DND-41 (cell line): ENCODE measurements around the gene MS4A8.

Experiments used
- ATAC-seq: fragments of 200-7000 bp; cut with Tn5 transposase; 3 replicates; pipeline ENCODE4 v1.9.1; 2021; ENCODE audit warnings: low read depth; ENCODE audit not compliant: insufficient read depth
- DNase-seq: peaks from one replicate; pipeline ENCODE4 v3.0.0-alpha.2; 2020
- H2AFZ ChIP-seq: 2 replicates; pipeline ENCODE4 v1.6.0; 2012; ENCODE audit warnings: low read depth, low read length
- H3K27ac ChIP-seq: 2 replicates; pipeline ENCODE4 v1.5.1; 2012; ENCODE audit warnings: low read length, inconsistent platforms
- H3K27me3 ChIP-seq: fragments of 200-600 bp; sonication (generic); 2 replicates; pipeline ENCODE4 v1.6.0; 2012; ENCODE audit warnings: low read length, mild to moderate bottlenecking, inconsistent platforms; ENCODE audit not compliant: insufficient read depth, poor library complexity
- H3K36me3 ChIP-seq: 2 replicates; pipeline ENCODE4 v1.5.1; 2012; ENCODE audit warnings: low read length, inconsistent platforms; ENCODE audit not compliant: insufficient read depth
- H3K4me1 ChIP-seq: 2 replicates; pipeline ENCODE4 v1.5.1; 2012; ENCODE audit warnings: mild to moderate bottlenecking, low read length; ENCODE audit not compliant: insufficient read depth
- H3K4me2 ChIP-seq: 2 replicates; pipeline ENCODE4 v1.6.0; 2012; ENCODE audit warnings: mild to moderate bottlenecking, moderate library complexity, low read length, inconsistent platforms; ENCODE audit not compliant: insufficient read depth
- H3K4me3 ChIP-seq, 2 experiments: fragments of 200-600 bp in 1 of 2; shearing (Covaris generic) in 1 of 2; 2 replicates each; pipeline ENCODE4 v1.5.1; 2012 to 2016; ENCODE audit warnings: inconsistent platforms in 2 of 2, low read length in 2 of 2, mild to moderate bottlenecking in 2 of 2, low read depth in 1 of 2, moderate library complexity in 1 of 2
- H3K79me2 ChIP-seq: 2 replicates; pipeline ENCODE4 v1.6.0; 2012; ENCODE audit warnings: low read length, inconsistent platforms; ENCODE audit not compliant: insufficient read depth
- H3K9ac ChIP-seq: 2 replicates; pipeline ENCODE4 v1.6.0; 2012; ENCODE audit warnings: low read depth, mild to moderate bottlenecking, inconsistent platforms, low read length, moderate library complexity
- H3K9me3 ChIP-seq: 2 replicates; pipeline ENCODE4 v1.5.1; 2012; ENCODE audit warnings: low read length, moderate library complexity, mild to moderate bottlenecking, inconsistent platforms; ENCODE audit not compliant: insufficient read depth, severe bottlenecking
- H4K20me1 ChIP-seq: 2 replicates; pipeline ENCODE4 v1.6.0; 2012; ENCODE audit warnings: low read length; ENCODE audit not compliant: insufficient read depth
- EZH2 ChIP-seq: IDR thresholded peaks from 3 replicates; pipeline ENCODE4 v1.6.1; 2012; ENCODE audit warnings: borderline replicate concordance, low read depth, mild to moderate bottlenecking, moderate library complexity, low read length, inconsistent platforms; ENCODE audit not compliant: severe bottlenecking
- TF ChIP-seq, protein P1 (sequence below): IDR thresholded peaks from 2 replicates; pipeline ENCODE4 v1.5.1; 2012; ENCODE audit warnings: borderline replicate concordance, low read length, moderate library complexity, mild to moderate bottlenecking; ENCODE audit not compliant: poor library complexity, severe bottlenecking; ENCODE audit errors: extremely low read depth

Gene MS4A8

DNA sequence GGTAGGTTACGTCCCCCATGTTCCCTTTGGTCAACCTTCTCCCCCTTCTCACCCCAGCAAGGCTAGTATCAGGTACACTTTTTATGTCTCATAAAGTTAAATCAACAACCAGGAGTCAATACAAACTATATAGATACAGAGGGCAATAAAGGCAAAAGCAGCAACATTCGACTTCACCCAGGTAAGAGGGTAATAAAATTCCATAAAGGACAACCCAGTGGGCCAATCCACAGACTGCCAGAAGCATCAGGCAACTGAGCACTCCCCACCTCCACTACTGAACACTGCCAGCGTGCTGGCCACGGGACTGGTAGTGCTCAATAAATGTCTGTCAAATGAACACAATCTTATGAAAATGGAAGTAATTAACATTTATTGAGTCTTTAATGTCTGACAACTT is 20.0 kb downstream of the MS4A8 start:
- no peaks in the 10 kb centered on the region for H4K20me1 ChIP-seq
- H3K27me3 ChIP-seq: no peaks in the 10 kb centered on the region
- no peak for DNase-seq
- H3K9me3 ChIP-seq: peaks cover 14% of the 10 kb centered on the region
- no peaks in the 10 kb centered on the region for H3K4me1 ChIP-seq
- no peak overlapping the region for H3K4me3 ChIP-seq
- no peak for ATAC-seq
- H3K4me2 ChIP-seq: no peak overlapping the region
- H2AFZ ChIP-seq: no peak overlapping the region
- H3K36me3 ChIP-seq: no peaks in the 10 kb centered on the region
- no peak overlapping the region for H3K27ac ChIP-seq
- no peak for TF ChIP-seq EZH2
- TF ChIP-seq, protein P1, sequence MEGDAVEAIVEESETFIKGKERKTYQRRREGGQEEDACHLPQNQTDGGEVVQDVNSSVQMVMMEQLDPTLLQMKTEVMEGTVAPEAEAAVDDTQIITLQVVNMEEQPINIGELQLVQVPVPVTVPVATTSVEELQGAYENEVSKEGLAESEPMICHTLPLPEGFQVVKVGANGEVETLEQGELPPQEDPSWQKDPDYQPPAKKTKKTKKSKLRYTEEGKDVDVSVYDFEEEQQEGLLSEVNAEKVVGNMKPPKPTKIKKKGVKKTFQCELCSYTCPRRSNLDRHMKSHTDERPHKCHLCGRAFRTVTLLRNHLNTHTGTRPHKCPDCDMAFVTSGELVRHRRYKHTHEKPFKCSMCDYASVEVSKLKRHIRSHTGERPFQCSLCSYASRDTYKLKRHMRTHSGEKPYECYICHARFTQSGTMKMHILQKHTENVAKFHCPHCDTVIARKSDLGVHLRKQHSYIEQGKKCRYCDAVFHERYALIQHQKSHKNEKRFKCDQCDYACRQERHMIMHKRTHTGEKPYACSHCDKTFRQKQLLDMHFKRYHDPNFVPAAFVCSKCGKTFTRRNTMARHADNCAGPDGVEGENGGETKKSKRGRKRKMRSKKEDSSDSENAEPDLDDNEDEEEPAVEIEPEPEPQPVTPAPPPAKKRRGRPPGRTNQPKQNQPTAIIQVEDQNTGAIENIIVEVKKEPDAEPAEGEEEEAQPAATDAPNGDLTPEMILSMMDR: no peak
- H3K79me2 ChIP-seq: no peaks in the 10 kb centered on the region
- no peak overlapping the region for H3K9ac ChIP-seq

DNA sequence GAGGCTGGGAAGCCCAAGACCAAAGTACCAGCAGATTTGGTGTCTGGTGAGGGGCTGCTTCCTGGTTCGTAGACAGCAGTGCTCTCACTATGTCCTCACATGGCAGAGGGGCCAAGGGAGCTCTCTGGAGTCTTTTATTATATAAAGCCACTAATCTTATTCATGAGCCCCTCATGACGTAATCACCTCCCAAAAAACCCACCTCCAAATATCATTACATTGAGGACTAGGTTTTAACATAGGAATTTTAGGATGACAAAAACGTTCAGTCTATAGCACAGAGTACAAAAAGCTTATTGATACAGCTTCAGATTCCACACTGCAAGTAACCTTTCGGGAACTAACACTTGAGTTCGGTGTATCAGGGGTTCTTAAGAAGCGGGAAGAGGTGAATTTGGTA is 21.0 kb downstream of the MS4A8 start:
- H4K20me1 ChIP-seq: no peaks in the 10 kb centered on the region
- H3K4me3 ChIP-seq: no peak overlapping the region
- no peaks in the 10 kb centered on the region for H3K36me3 ChIP-seq

DNA sequence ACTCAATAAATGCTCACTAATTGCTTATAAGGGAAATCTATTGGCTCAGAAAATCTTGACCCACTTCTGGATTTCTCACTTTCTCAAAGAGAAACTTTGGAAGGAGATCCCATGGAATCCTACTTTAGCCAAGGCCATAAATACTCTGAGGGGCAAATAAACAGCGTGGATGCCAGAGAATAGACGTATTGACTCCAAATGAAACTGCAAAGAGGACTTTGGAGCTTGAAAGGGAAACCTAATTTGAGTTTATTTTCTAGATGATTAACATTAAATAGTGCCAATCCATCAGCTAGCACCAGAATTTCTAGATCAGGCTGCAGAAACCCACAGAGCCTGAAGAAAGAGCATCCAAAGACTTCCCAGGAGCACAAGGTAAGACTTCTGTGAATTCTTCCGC is 25.0 kb downstream of the MS4A8 start, which contains the start of gene MS4A18:
MS4A18 (plus strand) TSS at position 301 of the 400 bp plus-strand sequence.
- no peaks in the 10 kb centered on the region for H3K4me1 ChIP-seq
- no peak within 1 kb of the TSS for H3K27ac ChIP-seq
- ATAC-seq: no peak
- no peaks in the 10 kb centered on the region for H3K79me2 ChIP-seq
- no peak for TF ChIP-seq EZH2
- TF ChIP-seq, protein P1: no peak
- H3K4me2 ChIP-seq: no peak within 1 kb of the TSS
- H3K9ac ChIP-seq: no peak within 1 kb of the TSS
- no peak within 1 kb of the TSS for H2AFZ ChIP-seq
- no peaks in the 10 kb centered on the region for H3K27me3 ChIP-seq
- no peaks in the 10 kb centered on the region for H3K9me3 ChIP-seq
- H3K36me3 ChIP-seq: no peaks in the 10 kb centered on the region
- H3K4me3 ChIP-seq: no peak within 1 kb of the TSS
- no peaks in the 10 kb centered on the region for H4K20me1 ChIP-seq
- DNase-seq: no peak

More for the DNA sequence above, 21.0 kb downstream of the MS4A8 start:
- Histone ChIP-seq H3K4me2 (no peak overlapping the region), H3K9me3 (peaks cover 14% of the 10 kb centered on the region), H3K27me3 (no peaks in the 10 kb centered on the region), H3K27ac (no peak overlapping the region), H2AFZ (no peak overlapping the region), H3K4me1 (no peaks in the 10 kb centered on the region), H3K79me2 (no peaks in the 10 kb centered on the region), H3K9ac (no peak overlapping the region)
- ATAC-seq: no peak
- TF ChIP-seq, protein P1: no peak
- no peak for TF ChIP-seq EZH2
- DNase-seq: no peak

DNA sequence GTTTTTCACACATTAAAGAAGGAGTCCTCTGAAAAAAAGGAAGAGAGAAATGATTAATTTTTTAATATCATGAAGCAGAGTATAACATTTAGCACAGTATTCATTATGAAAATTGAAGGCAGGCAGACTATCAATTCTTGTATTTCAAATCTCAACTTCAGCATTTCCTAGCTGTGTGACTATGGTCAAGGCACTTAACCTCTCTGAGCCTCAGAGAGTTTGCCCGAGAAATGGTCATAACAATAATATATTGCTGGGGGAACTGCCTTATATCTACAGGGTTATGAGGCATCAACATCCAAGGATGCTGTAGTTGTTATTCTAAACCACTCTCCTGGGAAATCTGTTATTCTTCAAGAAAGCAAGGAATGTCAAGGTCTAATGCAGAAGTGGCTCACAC is 26.2 kb downstream of the MS4A8 start:
- Histone ChIP-seq H3K36me3 (no peaks in the 10 kb centered on the region), H3K79me2 (no peaks in the 10 kb centered on the region), H3K4me3 (no peak overlapping the region), H3K27ac (no peak overlapping the region), H2AFZ (no peak overlapping the region), H3K9me3 (no peaks in the 10 kb centered on the region), H3K4me2 (no peak overlapping the region), H3K27me3 (peaks cover 3% of the 10 kb centered on the region), H3K4me1 (no peaks in the 10 kb centered on the region), H3K9ac (no peak overlapping the region), H4K20me1 (no peaks in the 10 kb centered on the region)
- TF ChIP-seq, protein P1: no peak
- TF ChIP-seq EZH2: no peak
- ATAC-seq (no peak), DNase-seq (no peak)
